ENCODE data around the gene ATF3.

Gene ATF3

DNA sequence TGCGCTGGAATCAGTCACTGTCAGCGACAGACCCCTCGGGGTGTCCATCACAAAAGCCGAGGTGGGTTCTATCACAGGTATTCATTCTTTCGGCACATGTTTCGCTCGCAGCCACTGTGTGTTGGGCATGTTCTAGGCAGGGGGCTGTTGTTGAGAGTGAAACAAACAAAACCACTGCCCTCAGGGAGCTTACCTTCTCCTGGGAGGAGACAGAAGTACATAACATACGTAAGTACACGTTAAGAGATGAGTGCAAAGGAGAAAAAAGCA, 6.6 kb downstream of the ATF3 start:
- POLR2A ChIA-PET = no interaction called here

DNA sequence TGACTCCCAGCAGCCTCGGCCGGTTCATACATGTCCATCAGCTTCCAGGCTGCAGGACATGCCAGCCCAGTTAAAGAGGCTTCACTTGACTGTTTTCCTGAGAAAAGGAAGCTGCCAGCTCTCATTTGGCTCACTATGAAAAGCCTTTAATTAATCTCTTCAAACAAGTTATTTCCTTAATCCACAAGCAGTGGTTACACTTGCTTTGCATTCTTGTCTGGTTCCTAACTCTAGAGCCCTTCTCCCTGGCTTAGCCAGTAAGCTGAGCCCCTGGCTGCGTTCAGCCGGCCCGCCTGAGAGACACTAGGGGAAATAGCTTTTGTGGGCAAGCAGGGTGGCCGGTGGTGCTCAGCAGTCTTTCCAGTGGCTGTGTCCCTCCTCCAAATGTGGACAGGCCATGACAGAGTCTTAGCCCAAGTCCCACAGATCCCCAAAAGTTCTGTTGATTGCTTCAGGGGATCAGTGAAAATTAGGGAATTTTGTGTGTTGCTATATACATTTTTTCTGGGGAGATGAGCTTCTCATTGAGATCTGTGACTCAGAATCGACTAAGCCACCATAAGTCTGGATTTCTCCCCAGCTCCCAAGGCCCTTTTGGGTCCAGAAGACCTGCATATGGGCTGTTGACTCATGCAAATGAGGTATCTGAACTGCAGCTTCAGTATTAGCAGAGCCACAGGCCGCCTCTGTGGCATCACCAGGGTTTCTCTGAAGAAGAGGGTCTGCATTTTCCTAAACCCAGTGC, 10.1 kb downstream of the ATF3 start:
- CTCF ChIA-PET = interaction anchor here (0.7 to 7.7 kb wide), 9 partner anchors 10 to 162 kb away, joined by 3 to 38 read pairs (median 3); no protein-coding TSS in a partner anchor
- POLR2A ChIA-PET = interaction anchor here (0.5 to 4.0 kb wide), 3 partner anchors 10 to 1694 kb away, joined by 3 to 24 read pairs (median 3); partner anchors contain the start of gene ATF3
- DNase-seq (ENCODE audit: extremely low spot score) = no peak

More for the DNA sequence above, 6.6 kb downstream of the ATF3 start:
- no peak for TF ChIP-seq CTCF (IDR thresholded peaks at IDR 0.05; ENCODE audit: control extremely low read depth, extremely low read depth, low read depth, missing control alignments)
- no peak for DNase-seq (ENCODE audit: extremely low spot score)
- CTCF ChIA-PET = interaction anchor here (0.9 to 3.8 kb wide), 4 partner anchors 18 to 159 kb away, joined by 3 to 14 read pairs (median 10); no protein-coding TSS in a partner anchor

GRCh38 chr1:212620293-212620692, 11.7 kb downstream of the ATF3 start:
- CTCF ChIA-PET = interaction anchor here (2.9 to 7.7 kb wide), 3 partner anchors 8 to 45 kb away, joined by 12 to 38 read pairs (median 21); no protein-coding TSS in a partner anchor
- POLR2A ChIA-PET = interaction anchor here (4.0 kb wide), 1 partner anchor 12 kb away, joined by 24 read pairs; the partner anchor contains the start of gene ATF3
- no peak for TF ChIP-seq CTCF (IDR thresholded peaks at IDR 0.05; ENCODE audit: control extremely low read depth, extremely low read depth, low read depth, missing control alignments)
- DNase-seq (ENCODE audit: extremely low spot score) = no peak

More for the DNA sequence above, 10.1 kb downstream of the ATF3 start:
- no peak for TF ChIP-seq CTCF (IDR thresholded peaks at IDR 0.05; ENCODE audit: control extremely low read depth, extremely low read depth, low read depth, missing control alignments)

- POLR2A ChIA-PET = interaction anchor here (2.2 kb wide), 1 partner anchor 13 kb away, joined by 11 read pairs; the partner anchor contains the start of gene ATF3
- CTCF ChIA-PET = interaction anchor here (0.9 to 7.7 kb wide), 5 partner anchors 10 to 164 kb away, joined by 3 to 38 read pairs (median 4); no protein-coding TSS in a partner anchor
- DNase-seq (ENCODE audit: extremely low spot score) = no peak
- TF ChIP-seq CTCF (IDR thresholded peaks at IDR 0.05; ENCODE audit: control extremely low read depth, extremely low read depth, low read depth, missing control alignments) = no peak
Observed at GRCh38 chr1:212621043-212621948, 12.7 kb downstream of the ATF3 start.

- TF ChIP-seq CTCF (IDR thresholded peaks at IDR 0.05; ENCODE audit: control extremely low read depth, extremely low read depth, low read depth, missing control alignments) = no peak
- no peak for DNase-seq (ENCODE audit: extremely low spot score)
- ChIA-PET POLR2A (interaction anchor here (2.2 kb wide), 1 partner anchor 13 kb away, joined by 11 read pairs; the partner anchor contains the start of gene ATF3), CTCF (interaction anchor here (0.9 to 7.7 kb wide), 7 partner anchors 8 to 165 kb away, joined by 3 to 38 read pairs (median 4); partner anchors contain the start of gene ATF3)
Observed at GRCh38 chr1:212621949-212622305, 13.4 kb downstream of the ATF3 start.

GRCh38 chr1:212622467-212622866, 13.9 kb downstream of the ATF3 start:
- no peak for TF ChIP-seq CTCF (IDR thresholded peaks at IDR 0.05; ENCODE audit: control extremely low read depth, extremely low read depth, low read depth, missing control alignments)
- POLR2A ChIA-PET = interaction anchor here (2.2 kb wide), 1 partner anchor 14 kb away, joined by 11 read pairs; the partner anchor contains the start of gene ATF3
- DNase-seq (ENCODE audit: extremely low spot score) = no peak
- CTCF ChIA-PET = interaction anchor here (0.9 to 7.7 kb wide), 8 partner anchors 8 to 165 kb away, joined by 3 to 38 read pairs (median 4); partner anchors contain the start of gene ATF3

Measured in GM10248 (cell line).